Retinal pigment epithelial cell (primary cell): ENCODE results near the gene ABCC11.

ENCODE experiments used
- DNase-seq: peaks from one replicate; pipeline ENCODE4 v3.0.0-alpha.2; 2010; ENCODE audit warnings: low read depth
- H3K4me3 ChIP-seq: 2 replicates; pipeline ENCODE4 v1.5.1; 2011; ENCODE audit warnings: mild to moderate bottlenecking, low read length, control low read depth, moderate library complexity
- CTCF ChIP-seq: conservative IDR thresholded peaks from 2 replicates; pipeline ENCODE4 v1.5.1; 2011; ENCODE audit warnings: low read depth, low read length, control low read depth, inconsistent platforms

The ABCC11 gene

GRCh38 chr16:48123104-48123788, 124.1 kb downstream of the ABCC11 start:
- H3K4me3 ChIP-seq = no peak overlapping the region
- TF ChIP-seq CTCF = no peak
- DNase-seq = peak; percentile 82

GRCh38 chr16:48121276-48121675, 126.1 kb downstream of the ABCC11 start:
- no peak for TF ChIP-seq CTCF
- no peak for DNase-seq
- no peak overlapping the region for H3K4me3 ChIP-seq

GRCh38 chr16:48118841-48119240, 128.5 kb downstream of the ABCC11 start:
- no peak for TF ChIP-seq CTCF
- no peak overlapping the region for H3K4me3 ChIP-seq

GRCh38 chr16:48117217-48118105, 129.9 kb downstream of the ABCC11 start:
- no peak for DNase-seq
- peak; percentile 96 for TF ChIP-seq CTCF
- no peak overlapping the region for H3K4me3 ChIP-seq

More at GRCh38 chr16:48118841-48119240, 128.5 kb downstream of the ABCC11 start:
- DNase-seq = no peak
